HT1080 (cell line): ENCODE data around the gene BCL7B. TPM values are rescaled to one million over a fixed set of nuclear protein-coding genes. Genes with fewer than 3 reads are reported as not detected.
"Not testable (repeated sequence)": the region's sequence is repeated elsewhere in the genome, so short reads cannot be mapped to it uniquely, and the experiment has no call there.

ENCODE experiments used
- DNase-seq: peaks from one replicate; pipeline ENCODE4 v3.0.0-alpha.2; 2015; ENCODE audit warnings: low read depth
- polyA plus RNA-seq, 2 experiments: library from polyadenylated mRNA; depleted of rRNA; stranded (reverse); fragments of >200 nt; gene quantifications; 2 replicates each; pipeline ENCODE4 v1.2.3, GENCODE V29; 2015
- total RNA-seq: library from RNA; depleted of rRNA; stranded (reverse); fragments of >200 nt; shearing (Covaris generic); gene quantifications from 2 replicates; pipeline ENCODE4 v1.2.3, GENCODE V29; 2014; rRNA removed

BCL7B gene
- total RNA-seq = 40.9 and 49.6 TPM in 2 replicates
- 77.1 and 79.5 TPM in 2 replicates for polyA plus RNA-seq (2015; cell fraction: cytosol; rRNA removed)
- polyA plus RNA-seq (2015; cell fraction: nucleus; rRNA removed) = 24.7 and 25.2 TPM in 2 replicates

DNA sequence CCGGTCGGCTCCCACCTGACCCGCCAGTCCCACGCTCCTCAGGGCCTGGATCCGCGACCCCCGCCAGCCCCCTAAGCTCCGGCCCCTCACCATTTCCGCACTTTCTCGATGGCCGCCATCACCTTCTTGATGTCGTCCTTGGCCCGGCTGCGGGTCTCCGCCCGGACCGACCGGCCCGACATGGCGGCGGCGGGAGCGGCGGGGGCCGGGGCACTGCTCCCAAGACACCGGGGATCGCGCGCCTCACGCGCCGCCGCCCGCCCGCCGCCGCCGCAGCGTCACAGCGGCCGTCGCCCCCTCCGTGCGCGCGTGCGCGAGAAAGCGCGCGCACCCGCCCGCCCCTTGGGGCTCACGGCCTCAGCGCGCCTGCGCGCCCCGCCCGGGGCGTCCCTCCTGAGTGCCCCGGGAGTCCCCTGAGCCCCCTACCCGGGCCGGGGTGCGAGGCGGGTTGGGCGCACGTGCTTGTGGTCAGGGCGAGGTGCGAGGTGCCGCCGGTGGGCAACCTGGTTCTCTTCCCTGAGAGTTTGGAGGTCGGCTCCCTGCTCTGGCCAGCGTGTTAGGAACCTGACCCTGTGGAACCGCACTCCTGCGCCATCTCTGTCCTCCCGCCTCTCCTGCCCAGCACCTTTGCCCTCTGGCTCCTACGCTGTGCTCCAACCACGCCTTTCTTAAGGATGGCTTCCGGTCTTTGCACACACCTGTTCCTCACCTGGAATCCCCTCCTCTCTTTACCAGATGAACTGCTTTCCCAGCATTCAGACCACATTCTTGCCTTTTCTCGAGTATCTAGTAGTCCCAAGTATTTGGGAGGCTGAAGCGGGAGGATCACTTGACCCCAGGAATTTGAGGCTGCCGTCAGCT is at the start of gene BCL7B:
Gene BCL7B (minus strand): TSS at position 294 of the 861 bp plus-strand sequence. CDS start 112 bp downstream, at position 182.
- peak; percentile 52 for DNase-seq

GRCh38 chr7:73605601-73606220 is 48.2 kb upstream of the BCL7B start:
- no peak for DNase-seq

- no peak for DNase-seq
Measured at GRCh38 chr7:73602721-73603651, 45.5 kb upstream of the BCL7B start.

- no peak for DNase-seq
Measured at GRCh38 chr7:73599916-73600315, 42.4 kb upstream of the BCL7B start.

DNA sequence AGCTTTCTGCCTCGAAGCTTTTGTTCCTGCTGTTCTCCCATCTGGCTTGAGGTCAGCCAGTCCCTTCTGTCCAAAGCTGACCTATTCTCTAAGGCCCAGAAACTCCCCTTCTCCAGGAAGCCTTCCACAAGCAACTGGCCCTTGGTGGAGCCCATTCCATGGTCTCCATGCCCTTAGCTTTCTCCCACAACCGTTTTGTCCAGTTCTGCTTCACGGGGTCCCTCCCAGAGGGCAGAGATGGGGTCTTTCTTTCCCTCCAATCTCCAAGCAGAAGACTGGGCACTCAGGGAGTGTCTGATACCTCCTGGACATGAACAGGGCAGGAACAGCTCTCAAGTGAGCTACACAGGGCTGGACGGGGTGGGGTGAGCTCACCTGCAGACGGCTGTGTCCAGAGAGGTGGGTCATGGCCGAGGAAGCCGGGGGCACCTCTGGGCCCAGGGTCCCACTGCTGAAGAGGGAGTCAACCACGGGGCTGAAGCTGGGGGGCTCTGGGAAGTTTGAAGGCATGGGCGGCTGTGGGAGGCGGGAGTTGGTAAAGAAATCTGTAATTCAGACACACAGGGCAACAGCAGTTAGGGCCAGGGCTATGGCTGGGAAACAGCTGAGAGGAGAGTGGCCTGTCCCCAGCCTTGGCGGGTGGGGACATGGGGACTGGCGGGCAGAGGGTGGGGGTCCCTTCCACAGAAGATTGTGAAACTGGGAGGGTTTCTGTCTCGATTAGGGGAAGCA is 41.8 kb upstream of the BCL7B start:
- no peak for DNase-seq

- DNase-seq = no peak
Measured at GRCh38 chr7:73597978-73598782, 40.7 kb upstream of the BCL7B start.

DNA sequence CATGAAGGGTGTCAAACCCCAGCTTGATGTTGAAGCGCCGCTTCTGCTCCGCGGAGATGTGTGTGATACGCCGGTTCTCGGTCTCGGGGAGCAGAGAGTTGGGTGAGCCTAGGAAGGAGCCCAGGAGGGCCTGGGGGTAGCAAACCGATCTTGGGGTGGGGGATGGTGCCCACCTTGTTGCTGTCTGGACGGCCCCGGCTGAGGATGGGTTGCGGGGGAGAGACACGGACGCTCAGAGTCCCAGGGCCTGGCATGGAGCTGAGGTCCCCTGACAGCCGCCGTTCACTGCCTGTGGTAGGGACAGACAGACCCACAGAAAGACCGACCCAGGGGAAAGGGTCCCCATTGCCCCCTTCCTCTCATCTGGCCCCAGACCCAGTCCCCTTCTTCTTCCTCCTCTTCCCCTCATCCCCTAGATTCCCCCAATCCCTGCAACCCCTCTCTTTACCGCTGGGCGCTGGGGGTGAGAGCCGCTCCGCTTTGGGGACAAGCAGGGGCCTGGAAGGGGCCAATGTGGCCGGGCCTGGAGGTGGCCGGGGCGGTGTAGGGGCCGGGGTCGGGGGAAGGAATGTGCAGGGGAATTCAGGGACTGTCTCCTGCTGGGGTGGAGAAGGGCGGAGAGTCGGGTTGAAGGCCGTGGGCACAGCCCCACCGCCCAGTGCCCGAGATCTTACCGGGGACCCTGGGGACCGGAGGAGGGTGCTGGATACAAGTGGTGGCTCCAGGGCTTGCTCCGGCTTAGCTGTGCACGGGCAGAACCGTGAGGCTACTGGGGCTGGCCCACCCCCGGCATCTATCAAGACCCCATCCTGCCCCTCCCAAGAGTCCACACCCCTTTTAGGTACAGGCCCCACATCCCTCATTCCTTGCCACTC is 38.9 kb upstream of the BCL7B start:
- no peak for DNase-seq

- no peak for DNase-seq
Measured at GRCh38 chr7:73595358-73595757, 37.9 kb upstream of the BCL7B start.

- DNase-seq = no peak
Measured at GRCh38 chr7:73593207-73594045, 35.9 kb upstream of the BCL7B start.

DNA sequence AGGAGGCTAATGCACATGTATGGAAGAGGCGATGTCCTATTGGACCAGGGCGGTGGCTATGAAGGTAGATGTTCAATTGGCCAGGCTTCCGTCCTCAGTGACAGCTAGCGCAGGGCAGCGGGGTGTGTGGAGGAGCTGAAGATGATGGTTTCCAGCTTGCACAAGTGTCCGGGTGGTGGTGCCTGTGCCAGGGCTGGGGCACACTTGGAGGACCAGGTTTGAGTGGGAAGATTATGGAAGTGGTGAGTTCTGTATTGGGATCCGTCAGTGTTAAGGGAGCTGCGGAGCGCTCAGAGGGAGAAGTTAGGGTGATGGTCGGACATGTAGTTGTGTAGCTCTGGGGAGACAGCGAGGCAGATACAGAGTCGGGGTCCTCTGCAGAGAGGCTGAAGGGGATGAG is 29.4 kb upstream of the BCL7B start:
- DNase-seq = no peak

DNA sequence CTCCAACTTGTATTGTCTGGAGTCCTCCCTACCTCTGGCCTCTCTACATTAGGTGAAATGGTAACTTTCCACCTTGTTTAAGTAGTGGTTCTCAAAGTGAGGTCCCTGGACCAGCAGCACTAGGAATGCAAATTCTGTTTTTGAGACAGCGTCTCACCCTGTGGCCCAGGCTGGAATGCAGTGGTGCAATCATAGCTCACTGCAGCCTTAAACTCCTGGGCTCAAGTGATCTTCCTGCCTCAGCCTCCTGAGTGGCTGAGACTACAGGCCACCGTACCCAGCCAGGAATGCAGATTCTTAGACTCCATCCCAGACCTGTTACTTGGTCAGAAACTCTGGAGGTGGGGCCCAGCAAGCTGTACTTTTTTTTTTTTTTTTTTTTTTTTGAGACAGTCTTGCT is 27.7 kb upstream of the BCL7B start:
- no peak for DNase-seq

GRCh38 chr7:73582664-73583202 is 25.2 kb upstream of the BCL7B start:
- DNase-seq = no peak

GRCh38 chr7:73581006-73581405 is 23.5 kb upstream of the BCL7B start:
- not testable (repeated sequence) for DNase-seq

GRCh38 chr7:73578342-73579128 is 21.0 kb upstream of the BCL7B start, which contains the start of gene TBL2:
TSS of gene TBL2 (minus strand) at chr7:73578579. CDS start at chr7:73578549, 30 bp downstream.
- DNase-seq = peak; percentile 96

DNA sequence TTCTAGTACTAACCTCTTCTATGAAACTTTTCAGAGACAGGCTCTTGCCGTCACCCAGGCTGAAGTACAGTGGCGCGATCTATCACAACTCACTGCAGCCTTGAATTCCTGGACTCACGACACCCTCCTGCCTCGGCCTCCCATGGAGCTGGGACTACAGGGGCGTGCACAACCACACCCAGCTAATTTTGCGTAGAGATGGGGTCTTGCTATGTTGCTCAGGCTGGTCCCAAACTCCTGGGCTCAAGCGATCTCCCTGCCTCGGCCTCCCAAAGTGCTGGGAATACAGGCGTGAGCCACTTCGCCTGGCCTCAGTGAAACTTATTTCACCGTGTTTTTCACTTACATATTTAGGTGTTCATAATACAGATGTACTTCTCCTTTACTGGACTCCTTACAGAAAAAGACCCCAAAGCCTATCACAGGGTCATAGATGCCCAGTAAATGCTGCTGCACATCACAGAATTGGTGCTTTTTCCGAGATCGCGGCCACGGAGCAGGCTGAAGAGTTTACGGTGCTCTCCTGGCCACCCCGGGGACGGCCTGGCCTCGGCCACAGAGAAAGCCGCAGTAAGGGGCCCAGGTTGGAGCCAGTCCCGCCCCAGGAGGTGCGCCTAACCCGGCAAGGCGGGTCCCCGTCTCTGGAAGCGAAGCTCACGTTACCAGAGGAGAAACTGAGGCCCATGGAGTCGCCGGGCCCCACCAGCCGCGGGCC is 20.3 kb upstream of the BCL7B start:
- no peak for DNase-seq

DNA sequence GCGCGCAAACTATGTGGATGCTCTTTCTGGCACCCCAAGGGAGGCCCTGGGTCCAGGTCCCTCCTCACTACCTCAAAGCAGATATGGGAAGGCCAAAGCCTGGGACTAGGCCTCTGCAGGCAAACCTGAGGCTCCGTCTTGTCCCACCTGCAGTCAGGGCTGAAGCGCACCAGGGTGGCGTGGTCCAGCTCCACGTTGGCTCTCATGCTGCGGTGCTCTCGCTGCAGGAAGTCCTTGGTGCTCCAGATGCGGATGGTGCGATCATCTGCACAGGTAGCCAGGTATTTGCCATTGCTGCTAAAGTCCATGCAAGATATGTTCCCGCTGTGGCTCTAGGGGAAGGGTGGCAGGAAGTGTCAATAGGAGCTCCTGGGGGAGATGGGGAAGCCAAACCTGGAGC is 16.3 kb upstream of the BCL7B start:
- no peak for DNase-seq
